CD14-positive monocyte (primary cell): ENCODE data around the gene SIX3. TPM values are rescaled to one million over a fixed set of nuclear protein-coding genes. Genes with fewer than 3 reads are reported as not detected.
A peak's percentile ranks its signal among the peaks of the same experiment; 100 is the strongest.

Source experiments
- DNase-seq, 3 donors: peaks; one replicate each; pipeline ENCODE4 v3.0.0-alpha.2; 2011 to 2022
- H2AFZ ChIP-seq: 2 replicates; pipeline ENCODE4 v1.6.0; 2012; ENCODE audit warnings: mild to moderate bottlenecking, low read depth, low read length, inconsistent platforms; ENCODE audit not compliant: insufficient read depth, poor library complexity, severe bottlenecking
- H3K27ac ChIP-seq, 2 donors: 1 replicate in 1 of 2; 2 replicates in 1 of 2; pipeline ENCODE4 v1.5.1; 2012 to 2013; ENCODE audit warnings: low read length in 2 of 2, control low read depth in 1 of 2, inconsistent platforms in 1 of 2, low read depth in 1 of 2, mild to moderate bottlenecking in 1 of 2
- H3K27me3 ChIP-seq, 2 donors: one replicate each; pipeline versions ENCODE4 v1.6.0 to v1.6.1; 2011 to 2013; ENCODE audit warnings: low read length in 2 of 2; ENCODE audit not compliant: control insufficient read depth in 2 of 2, insufficient read depth in 2 of 2
- H3K36me3 ChIP-seq, 2 donors: replicated peaks in 1 of 2; 1 replicate in 1 of 2; 2 replicates in 1 of 2; pipeline versions ENCODE4 v1.5.1 to v1.6.1; 2012 to 2013; ENCODE audit warnings: low read length in 2 of 2, control low read depth in 1 of 2, inconsistent platforms in 1 of 2, mild to moderate bottlenecking in 1 of 2; ENCODE audit not compliant: insufficient read depth in 2 of 2, control insufficient read depth in 1 of 2
- H3K4me1 ChIP-seq, 2 donors: 1 replicate in 1 of 2; 2 replicates in 1 of 2; pipeline versions ENCODE4 v1.5.1 to v1.6.1; 2012 to 2013; ENCODE audit warnings: low read length in 2 of 2, control low read depth in 1 of 2, inconsistent platforms in 1 of 2, mild to moderate bottlenecking in 1 of 2, moderate library complexity in 1 of 2; ENCODE audit not compliant: insufficient read depth in 2 of 2, control insufficient read depth in 1 of 2
- H3K4me2 ChIP-seq: replicated peaks from 2 replicates; pipeline ENCODE3; 2012; ENCODE audit warnings: low read length, moderate library complexity, mild to moderate bottlenecking; ENCODE audit not compliant: poor library complexity, severe bottlenecking; ENCODE audit errors: extremely low read depth
- H3K4me3 ChIP-seq, 3 experiments: fragments of 200-600 bp in 1 of 3; sonication (generic) in 1 of 3; replicated peaks in 1 of 3; 1 replicate in 2 of 3; 2 replicates in 1 of 3; pipeline ENCODE4 v1.5.1; 2011 to 2013; ENCODE audit warnings: low read length in 3 of 3, mild to moderate bottlenecking in 3 of 3, control low read depth in 2 of 3, low read depth in 2 of 3, inconsistent platforms in 1 of 3, moderate library complexity in 1 of 3
- H3K79me2 ChIP-seq: 2 replicates; pipeline ENCODE4 v1.6.0; 2012; ENCODE audit warnings: mild to moderate bottlenecking, control low read depth, inconsistent platforms, low read length, moderate library complexity; ENCODE audit not compliant: insufficient read depth
- H3K9ac ChIP-seq: 2 replicates; pipeline ENCODE4 v1.6.0; 2017; ENCODE audit warnings: low read length, mild to moderate bottlenecking; ENCODE audit not compliant: insufficient read depth, poor library complexity, severe bottlenecking
- H3K9me3 ChIP-seq, 2 donors: replicated peaks in 1 of 2; 1 replicate in 1 of 2; 2 replicates in 1 of 2; pipeline versions ENCODE4 v1.5.1 to v1.6.1; 2012 to 2013; ENCODE audit warnings: low read length in 2 of 2, control low read depth in 1 of 2; ENCODE audit not compliant: control insufficient read depth in 1 of 2, insufficient read depth in 1 of 2
- H4K20me1 ChIP-seq: 2 replicates; pipeline ENCODE4 v1.6.0; 2012; ENCODE audit warnings: mild to moderate bottlenecking, low read length, control low read depth, moderate library complexity; ENCODE audit not compliant: insufficient read depth
- H3K27ac Mint-ChIP-seq, 7 donors: one replicate each; pipeline ENCODE4 v1.8.0; 2020; ENCODE audit warnings: mild to moderate bottlenecking in 7 of 7, mixed read lengths in 7 of 7, moderate library complexity in 6 of 7, inconsistent platforms in 2 of 7
- H3K27me3 Mint-ChIP-seq, 3 donors: one replicate each; pipeline ENCODE4 v1.8.0; 2021 to 2022; ENCODE audit warnings: low read depth in 3 of 3, mild to moderate bottlenecking in 3 of 3, mixed read lengths in 3 of 3, moderate library complexity in 3 of 3, inconsistent platforms in 1 of 3
- H3K36me3 Mint-ChIP-seq, 2 donors: one replicate each; pipeline ENCODE4 v1.8.0; 2020; ENCODE audit warnings: mixed read lengths in 2 of 2, inconsistent platforms in 1 of 2, mild to moderate bottlenecking in 1 of 2
- H3K4me1 Mint-ChIP-seq: one replicate; pipeline ENCODE4 v1.8.0; 2020; ENCODE audit warnings: mild to moderate bottlenecking, mixed read lengths
- H3K4me3 Mint-ChIP-seq, 2 donors: one replicate each; pipeline ENCODE4 v1.8.0; 2020; ENCODE audit warnings: mild to moderate bottlenecking in 2 of 2, mixed read lengths in 2 of 2, moderate library complexity in 1 of 2
- H3K9me3 Mint-ChIP-seq, 7 donors: one replicate each; pipeline ENCODE4 v1.8.0; 2020 to 2022; ENCODE audit warnings: mixed read lengths in 7 of 7, mild to moderate bottlenecking in 6 of 7, moderate library complexity in 6 of 7, inconsistent platforms in 2 of 7
- CTCF ChIP-seq: fragments of 200-600 bp; IDR thresholded peaks from one replicate; pipeline ENCODE4 v1.8.0; 2022; ENCODE audit warnings: antibody characterized with exemption, mild to moderate bottlenecking
- WGBS: methylation state at CpG from one replicate; pipeline ENCODE4 v1.1.5; 2013; ENCODE audit warnings: missing lambda C conversion rate; ENCODE audit not compliant: insufficient coverage; 5-methylcytosine and 5-hydroxymethylcytosine counted together
- intact Hi-C, 2 donors: fragments of 100-400 bp; cut with micrococcal nuclease; formaldehyde crosslinking; loops; one replicate each; pipeline versions ENCODE4 v1.15.0 to v1.15.1; 2023
- polyA plus RNA-seq, 3 donors: library from polyadenylated mRNA; depleted of rRNA in 1 of 3; unstranded in 2 of 3; stranded (reverse) in 1 of 3; fragments of 300-500 nt in 2 of 3; fragments of >200 nt in 1 of 3; fragmentation: Illumina TruSeq in 2 of 3; gene quantifications; 1 replicate in 2 of 3; 2 replicates in 1 of 3; pipeline ENCODE4 v1.2.3, GENCODE V29; 2012 to 2021

SIX3 gene
- polyA plus RNA-seq, 3 donors = not detected

- intact Hi-C loops = no loop called here
- Mint-ChIP-seq H3K4me1 (peaks cover 13% of the 10 kb centered on the region), H3K9me3 (peaks cover 0 to 25% (median 6%) of the 10 kb centered on the region in 7 donors), H3K27ac (no peak overlapping the region), H3K36me3 (no peaks in the 10 kb centered on the region), H3K27me3 (peaks cover 86 to 97% (median 90%) of the 10 kb centered on the region in 3 donors), H3K4me3 (peak overlapping the region in 1 of 2 donors; percentile 84)
- Histone ChIP-seq H4K20me1 (no peaks in the 10 kb centered on the region), H3K79me2 (no peaks in the 10 kb centered on the region), H3K36me3 (no peaks in the 10 kb centered on the region), H3K9me3 (peaks cover 3 to 49% of the 10 kb centered on the region in 2 donors), H3K4me1 (no peaks in the 10 kb centered on the region), H3K4me3 (no peak overlapping the region), H3K4me2 (no peak overlapping the region), H2AFZ (no peak overlapping the region), H3K27me3 (peaks cover 78 to 95% of the 10 kb centered on the region in 2 donors), H3K9ac (no peak overlapping the region), H3K27ac (no peak overlapping the region)
- no peak for DNase-seq
- 19% methylated on average over 4 of the region's 10 CpGs for WGBS
- TF ChIP-seq CTCF = no peak
Observed at GRCh38 chr2:44931198-44931780, 10.2 kb upstream of the SIX3 start.

- peaks cover 88 to 97% (median 90%) of the 10 kb centered on the region in 3 donors for H3K27me3 Mint-ChIP-seq
- Histone ChIP-seq H2AFZ (no peak overlapping the region), H3K79me2 (no peaks in the 10 kb centered on the region), H3K4me2 (no peak overlapping the region), H3K4me3 (no peak overlapping the region), H4K20me1 (no peaks in the 10 kb centered on the region), H3K27ac (no peak overlapping the region), H3K4me1 (no peaks in the 10 kb centered on the region), H3K9me3 (peaks cover 3 to 54% of the 10 kb centered on the region in 2 donors), H3K27me3 (peaks cover 78 to 96% of the 10 kb centered on the region in 2 donors), H3K9ac (no peak overlapping the region), H3K36me3 (no peaks in the 10 kb centered on the region)
- no peak overlapping the region for H3K27ac Mint-ChIP-seq
- peaks cover 0 to 28% (median 6%) of the 10 kb centered on the region in 7 donors for H3K9me3 Mint-ChIP-seq
- DNase-seq = no peak
- TF ChIP-seq CTCF = no peak
- H3K36me3 Mint-ChIP-seq = no peaks in the 10 kb centered on the region
- intact Hi-C loops = no loop called here
- H3K4me1 Mint-ChIP-seq = peaks cover 13% of the 10 kb centered on the region
- WGBS = under 1% methylated on average over 11 of the region's 12 CpGs
- peak overlapping the region in 1 of 2 donors; percentile 84 for H3K4me3 Mint-ChIP-seq
Observed at GRCh38 chr2:44932079-44932478, 9.4 kb upstream of the SIX3 start.
